ENCODE results near the gene POLR2M. TPM values are rescaled to one million over a fixed set of nuclear protein-coding genes. Genes with fewer than 3 reads are reported as not detected.

The POLR2M gene
- 41.4 TPM for total RNA-seq (ENCODE audit: unreplicated experiment)
- long read RNA-seq, full-length matches to known transcripts, result 8 of 8 reads
- long read RNA-seq, partial matches to known transcripts, result 0 of 8 reads
- long read RNA-seq, other reads (novel, unspliced or antisense), result 0 of 8 reads

- Mint-ChIP-seq H3K9me3 (ENCODE audit: unreplicated experiment) (no peaks in the 10 kb centered on the region), H3K27ac (ENCODE audit: unreplicated experiment) (peak within 1 kb of the TSS; percentile 74), H3K27me3 (ENCODE audit: unreplicated experiment) (no peaks in the 10 kb centered on the region), H3K4me3 (ENCODE audit: unreplicated experiment) (peak within 1 kb of the TSS; percentile 92), H3K4me1 (ENCODE audit: low read depth, unreplicated experiment) (peaks cover 7% of the 10 kb centered on the region), H3K36me3 (ENCODE audit: unreplicated experiment) (no peaks in the 10 kb centered on the region)
- TF ChIP-seq CTCF (IDR thresholded peaks at IDR 0.05; ENCODE audit: partially characterized antibody, unreplicated experiment), result no peak
- DNase-seq, result peak; percentile 82
Measured at GRCh38 chr15:57706405-57707209, at the start of gene POLR2M. Gene POLR2M (plus strand): TSS chr15:57706714. CDS start chr15:57706843, 129 bp downstream.

GRCh38 chr15:57657619-57658018, 48.9 kb upstream of the POLR2M start:
- H3K9me3 Mint-ChIP-seq (ENCODE audit: unreplicated experiment), result no peaks in the 10 kb centered on the region
- no peaks in the 10 kb centered on the region for H3K27me3 Mint-ChIP-seq (ENCODE audit: unreplicated experiment)
- no peak for DNase-seq

GRCh38 chr15:57662091-57662744, 44.3 kb upstream of the POLR2M start:
- TF ChIP-seq CTCF (IDR thresholded peaks at IDR 0.05; ENCODE audit: partially characterized antibody, unreplicated experiment), result no peak
- no peak overlapping the region for H3K4me3 Mint-ChIP-seq (ENCODE audit: unreplicated experiment)
- no peak overlapping the region for H3K27ac Mint-ChIP-seq (ENCODE audit: unreplicated experiment)
- DNase-seq, result no peak
- no peaks in the 10 kb centered on the region for H3K36me3 Mint-ChIP-seq (ENCODE audit: unreplicated experiment)
- no peaks in the 10 kb centered on the region for H3K9me3 Mint-ChIP-seq (ENCODE audit: unreplicated experiment)
- no peaks in the 10 kb centered on the region for H3K27me3 Mint-ChIP-seq (ENCODE audit: unreplicated experiment)
- H3K4me1 Mint-ChIP-seq (ENCODE audit: low read depth, unreplicated experiment), result no peaks in the 10 kb centered on the region

More at GRCh38 chr15:57657619-57658018, 48.9 kb upstream of the POLR2M start:
- TF ChIP-seq CTCF (IDR thresholded peaks at IDR 0.05; ENCODE audit: partially characterized antibody, unreplicated experiment), result no peak
- Mint-ChIP-seq H3K4me1 (ENCODE audit: low read depth, unreplicated experiment) (no peaks in the 10 kb centered on the region), H3K36me3 (ENCODE audit: unreplicated experiment) (no peaks in the 10 kb centered on the region), H3K27ac (ENCODE audit: unreplicated experiment) (no peak overlapping the region), H3K4me3 (ENCODE audit: unreplicated experiment) (no peak overlapping the region)

GRCh38 chr15:57662802-57663201, 43.7 kb upstream of the POLR2M start:
- Mint-ChIP-seq H3K4me1 (ENCODE audit: low read depth, unreplicated experiment) (no peaks in the 10 kb centered on the region), H3K36me3 (ENCODE audit: unreplicated experiment) (no peaks in the 10 kb centered on the region), H3K27ac (ENCODE audit: unreplicated experiment) (no peak overlapping the region), H3K27me3 (ENCODE audit: unreplicated experiment) (no peaks in the 10 kb centered on the region), H3K9me3 (ENCODE audit: unreplicated experiment) (no peaks in the 10 kb centered on the region), H3K4me3 (ENCODE audit: unreplicated experiment) (no peak overlapping the region)
- TF ChIP-seq CTCF (IDR thresholded peaks at IDR 0.05; ENCODE audit: partially characterized antibody, unreplicated experiment), result no peak
- no peak for DNase-seq

GRCh38 chr15:57663262-57663661, 43.3 kb upstream of the POLR2M start:
- Mint-ChIP-seq H3K27ac (ENCODE audit: unreplicated experiment) (no peak overlapping the region), H3K36me3 (ENCODE audit: unreplicated experiment) (no peaks in the 10 kb centered on the region), H3K9me3 (ENCODE audit: unreplicated experiment) (no peaks in the 10 kb centered on the region), H3K4me3 (ENCODE audit: unreplicated experiment) (no peak overlapping the region), H3K27me3 (ENCODE audit: unreplicated experiment) (no peaks in the 10 kb centered on the region), H3K4me1 (ENCODE audit: low read depth, unreplicated experiment) (no peaks in the 10 kb centered on the region)
- TF ChIP-seq CTCF (IDR thresholded peaks at IDR 0.05; ENCODE audit: partially characterized antibody, unreplicated experiment), result no peak
- DNase-seq, result no peak
